HG02938 (cell line): Measurements from ENCODE around the gene EXO1.
A peak's percentile ranks its signal among the peaks of the same experiment; 100 is the strongest.

Experiments
- ATAC-seq: cut with Tn5 transposase; IDR thresholded peaks from one replicate; pipeline ENCODE4 v1.9.1; 2021; ENCODE audit warnings: mild to moderate bottlenecking, moderate library complexity; ENCODE audit not compliant: unreplicated experiment

Gene EXO1

DNA sequence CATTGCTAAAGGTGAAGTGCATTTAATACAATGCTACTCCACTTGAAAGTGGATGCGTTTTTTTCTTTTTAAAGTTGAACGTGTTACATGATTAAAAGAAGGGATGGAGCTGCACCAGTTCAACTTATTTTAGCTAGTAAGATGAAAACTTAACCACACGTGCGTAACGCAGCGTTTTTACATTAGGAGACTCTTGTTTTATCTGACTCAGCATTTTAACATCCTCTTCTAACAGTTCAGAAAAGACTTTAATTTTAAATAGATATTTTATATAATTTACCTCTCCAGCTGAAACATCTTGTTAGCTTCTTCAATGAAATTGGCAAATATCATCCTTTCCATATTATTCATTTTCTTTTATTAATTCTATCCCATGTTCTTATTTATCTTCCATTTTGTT is 33.4 kb downstream of the EXO1 start:
- no peak for ATAC-seq

DNA sequence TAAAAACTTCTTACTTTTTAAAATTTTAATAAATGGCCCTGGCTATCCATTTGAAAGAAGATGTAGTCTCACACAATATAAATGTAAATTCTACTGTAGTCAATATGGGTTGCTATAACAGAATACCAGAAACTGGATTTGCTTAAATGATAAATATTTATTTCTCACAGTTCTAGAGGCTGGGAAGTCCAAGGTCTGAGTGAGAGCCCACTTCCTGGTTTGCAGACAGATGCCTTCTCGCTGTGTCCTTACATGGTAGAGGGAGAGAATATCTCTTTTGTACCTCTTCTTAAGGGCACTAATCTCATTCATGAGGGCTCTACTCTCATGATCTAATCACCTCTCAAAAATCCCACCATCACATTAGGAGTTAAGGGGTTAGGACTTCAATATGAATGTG is 35.2 kb downstream of the EXO1 start:
- ATAC-seq: no peak

DNA sequence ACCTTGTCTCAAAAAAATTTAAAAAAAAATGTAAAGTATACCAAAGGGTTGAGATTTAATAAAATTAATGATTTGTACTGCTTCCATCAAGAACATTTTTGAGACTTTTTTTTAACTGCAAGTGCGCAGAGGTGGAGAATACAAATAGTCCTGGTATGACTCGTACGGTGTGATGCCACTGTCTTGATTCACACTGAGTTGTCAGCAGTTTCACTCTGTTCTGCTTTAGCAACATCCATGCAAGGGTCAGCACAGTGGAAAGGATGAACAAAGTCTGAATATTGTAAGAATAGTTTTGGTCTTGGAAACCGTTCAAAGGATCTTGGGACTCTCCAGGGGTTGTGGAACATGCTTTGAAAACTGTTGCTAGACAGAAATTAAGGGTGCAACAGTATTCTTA is 40.2 kb downstream of the EXO1 start:
- ATAC-seq: no peak

DNA sequence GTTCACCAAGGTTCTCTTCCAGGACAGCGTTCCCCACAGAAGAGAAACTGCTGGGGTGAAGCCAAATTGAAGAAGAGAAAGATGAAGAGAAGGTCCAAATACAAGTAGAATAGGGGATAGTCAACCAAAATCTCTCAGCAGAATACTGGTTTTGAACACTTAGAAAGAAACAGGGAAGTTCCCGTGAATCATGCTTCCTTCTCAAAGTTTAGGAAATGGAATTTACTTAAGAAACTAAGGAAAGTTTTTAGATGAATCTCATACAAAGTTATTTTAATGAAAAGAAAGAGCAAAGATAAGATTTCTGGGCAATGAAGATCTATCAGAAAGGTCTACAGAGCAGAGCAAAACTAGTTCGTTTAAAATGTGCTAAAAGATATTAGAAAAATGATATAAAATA is 43.3 kb downstream of the EXO1 start:
- no peak for ATAC-seq

DNA sequence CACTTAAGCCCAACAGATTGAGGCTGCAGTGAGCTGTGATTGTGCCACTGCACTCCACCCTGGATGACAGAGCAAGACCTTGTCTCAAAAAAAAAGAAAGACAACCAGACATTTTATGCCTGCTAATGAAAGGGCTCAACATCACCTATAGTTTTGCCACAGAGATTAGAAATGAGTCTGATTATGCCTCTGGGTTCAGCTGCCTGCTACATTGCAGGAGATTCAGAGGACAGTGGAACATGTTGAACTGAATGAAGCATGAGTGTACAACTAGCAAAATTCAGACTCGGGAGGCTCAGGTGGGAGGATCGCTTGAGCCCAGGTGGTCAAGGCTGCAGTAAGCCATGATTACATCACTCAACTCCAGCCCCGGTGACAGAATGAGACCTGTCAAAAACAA is 46.0 kb downstream of the EXO1 start:
- ATAC-seq: no peak

DNA sequence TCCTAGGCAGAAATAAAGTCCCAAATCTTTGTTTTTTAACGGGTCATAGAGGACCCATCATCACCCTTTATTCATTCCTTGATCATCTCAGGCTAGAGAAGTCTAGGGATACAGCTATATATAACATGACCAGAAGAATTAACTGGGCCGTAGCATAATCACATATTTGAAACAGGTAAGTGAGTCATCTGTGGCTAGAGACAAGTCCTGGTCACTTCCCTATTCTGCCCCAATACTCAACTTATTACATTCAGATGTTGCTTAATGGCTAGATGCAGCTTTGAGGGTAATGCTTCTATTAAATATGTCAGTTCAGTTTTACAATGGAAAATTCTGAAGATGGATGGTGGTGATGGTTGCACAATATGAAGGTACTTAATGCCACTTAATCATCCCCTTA is 47.0 kb downstream of the EXO1 start:
- ATAC-seq: peak; percentile 84

DNA sequence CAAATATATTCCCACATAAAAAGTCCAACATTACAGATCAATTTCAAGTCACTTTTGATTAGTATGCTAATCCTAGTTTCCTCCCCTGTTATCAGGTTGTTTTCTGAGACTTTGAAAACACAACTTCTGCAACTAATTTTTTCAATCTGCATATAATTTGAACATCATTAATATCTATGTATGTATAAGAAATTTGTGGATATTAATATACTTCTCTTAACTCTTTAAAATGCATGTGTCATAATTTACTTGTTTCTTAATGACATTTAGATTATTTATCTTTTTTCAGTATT is 48.6 kb downstream of the EXO1 start:
- no peak for ATAC-seq

DNA sequence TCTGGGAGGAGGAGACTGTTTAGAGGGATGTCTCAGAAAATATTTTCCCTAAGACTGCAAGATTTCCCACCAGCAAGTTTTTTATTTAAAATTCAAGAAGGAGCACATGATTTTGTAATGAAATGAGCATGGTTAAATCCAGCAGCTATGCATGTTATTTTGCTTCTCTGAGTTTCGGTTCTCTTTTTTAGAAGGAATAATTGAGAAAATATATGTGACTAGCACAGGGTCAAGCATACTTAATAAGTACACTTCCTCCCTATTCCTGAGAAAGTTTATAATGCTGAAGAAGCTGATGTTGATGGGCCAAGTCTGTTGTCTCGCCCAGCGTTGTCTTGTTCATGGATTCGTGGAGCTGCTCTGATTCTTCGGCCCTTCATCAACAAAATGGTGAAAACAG is 51.2 kb downstream of the EXO1 start:
- ATAC-seq: no peak

DNA sequence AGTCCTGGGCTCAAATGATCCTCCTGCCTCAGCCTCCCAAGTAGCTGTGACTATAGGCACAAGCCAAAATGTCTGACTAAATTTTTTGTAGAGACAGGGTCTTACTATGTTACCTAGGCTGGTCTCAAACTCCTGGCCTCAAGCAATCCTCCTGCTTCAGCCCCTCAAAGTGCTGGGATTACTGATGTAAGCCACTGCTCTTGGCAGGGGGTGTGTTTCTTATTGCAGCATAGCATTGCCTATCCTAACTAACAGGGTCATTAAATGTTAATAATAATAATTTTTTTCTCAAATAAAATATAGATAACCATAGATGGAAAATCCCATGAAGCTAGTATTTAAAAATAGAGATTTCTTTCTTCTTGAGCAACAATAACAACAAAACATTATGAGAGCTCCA is 52.4 kb downstream of the EXO1 start:
- ATAC-seq: no peak

DNA sequence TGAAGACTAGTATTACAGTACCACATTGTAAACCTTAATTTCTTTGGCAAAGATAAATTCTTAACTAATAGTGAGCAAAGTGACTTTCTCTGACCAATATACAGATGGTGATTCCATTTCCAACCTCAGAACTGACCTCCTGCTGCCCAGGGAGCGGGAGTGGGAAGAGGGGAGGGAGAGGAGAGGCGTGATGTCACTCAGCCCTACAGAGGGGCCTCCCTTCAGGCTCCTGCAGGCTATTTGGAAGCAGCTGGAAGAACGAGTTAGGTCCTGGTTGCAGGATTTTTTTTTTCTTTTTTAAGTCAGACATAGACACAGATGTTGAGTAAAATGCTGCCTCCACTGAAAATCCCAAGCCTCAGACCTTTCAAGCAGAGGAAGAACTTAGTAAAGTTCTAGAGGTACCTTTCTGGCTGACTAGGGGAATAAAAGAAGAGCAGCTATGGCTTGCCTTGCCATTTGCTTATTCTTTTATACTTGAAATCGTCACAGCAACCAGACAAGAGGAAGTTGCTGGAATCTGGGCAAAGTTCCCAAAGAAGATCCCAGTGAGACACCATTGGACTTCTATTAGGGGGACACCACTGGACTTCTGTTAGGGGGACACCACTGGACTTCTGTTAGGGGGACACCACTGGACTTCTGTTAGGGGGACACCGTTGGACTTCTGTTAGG is 54.5 kb downstream of the EXO1 start:
- no peak for ATAC-seq

DNA sequence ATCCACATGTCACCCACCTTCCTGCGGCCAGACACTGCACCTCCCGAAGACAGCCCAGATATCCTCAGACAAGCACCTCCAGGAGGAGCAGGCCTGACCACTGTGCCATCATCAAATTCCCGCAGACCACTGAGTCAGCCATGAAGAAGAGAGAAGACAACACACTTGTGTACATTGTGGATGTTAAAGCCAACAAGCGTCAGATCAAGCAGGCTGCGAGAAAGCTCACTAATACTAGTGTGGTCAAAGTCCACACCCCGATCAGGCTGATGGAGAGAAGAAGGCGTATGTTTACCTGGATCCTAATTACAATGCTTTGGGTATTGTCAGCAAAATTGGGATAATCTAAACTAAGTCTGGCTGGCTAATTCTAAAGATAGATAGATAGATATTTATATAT is 68.2 kb downstream of the EXO1 start:
- no peak for ATAC-seq

DNA sequence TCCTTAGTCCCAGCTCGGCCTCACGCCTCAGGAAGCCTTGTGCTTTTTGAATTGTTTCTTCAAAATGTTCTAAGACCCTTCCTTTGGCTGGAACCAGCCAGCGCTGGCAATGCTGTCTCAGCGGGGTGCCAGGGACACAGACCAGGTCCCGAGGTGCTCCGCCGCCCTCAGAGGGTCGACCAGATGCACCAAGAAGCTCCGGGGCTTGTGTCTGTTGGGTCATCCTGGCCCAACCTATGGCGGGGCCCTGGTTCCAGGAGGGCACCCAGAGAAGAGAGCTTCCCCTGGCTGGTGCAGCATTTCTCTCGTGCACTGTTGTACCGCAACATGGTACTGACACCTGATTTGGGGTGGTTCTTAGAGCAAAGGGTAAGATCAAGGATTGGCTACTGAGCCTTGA is 69.5 kb downstream of the EXO1 start:
- ATAC-seq: no peak

DNA sequence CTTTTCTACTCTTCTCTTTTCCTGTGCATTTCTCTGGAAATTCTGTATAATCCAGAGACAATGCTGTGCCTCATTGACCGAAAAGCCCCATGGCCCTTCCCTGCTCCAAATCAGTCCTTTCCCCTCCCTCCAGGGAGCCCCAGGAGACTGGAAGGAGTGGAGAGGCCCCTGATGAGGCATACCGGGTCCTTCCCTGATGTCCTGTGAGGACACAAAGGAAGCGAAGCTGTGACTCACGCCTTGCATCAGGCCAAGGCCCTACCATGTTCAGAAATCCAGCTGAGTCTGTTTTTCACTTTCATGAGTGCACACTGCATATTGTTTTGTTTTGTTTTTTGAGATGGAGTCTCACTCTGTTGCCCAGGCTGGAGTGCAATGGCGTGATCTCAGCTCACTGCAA is 70.9 kb downstream of the EXO1 start:
- no peak for ATAC-seq

DNA sequence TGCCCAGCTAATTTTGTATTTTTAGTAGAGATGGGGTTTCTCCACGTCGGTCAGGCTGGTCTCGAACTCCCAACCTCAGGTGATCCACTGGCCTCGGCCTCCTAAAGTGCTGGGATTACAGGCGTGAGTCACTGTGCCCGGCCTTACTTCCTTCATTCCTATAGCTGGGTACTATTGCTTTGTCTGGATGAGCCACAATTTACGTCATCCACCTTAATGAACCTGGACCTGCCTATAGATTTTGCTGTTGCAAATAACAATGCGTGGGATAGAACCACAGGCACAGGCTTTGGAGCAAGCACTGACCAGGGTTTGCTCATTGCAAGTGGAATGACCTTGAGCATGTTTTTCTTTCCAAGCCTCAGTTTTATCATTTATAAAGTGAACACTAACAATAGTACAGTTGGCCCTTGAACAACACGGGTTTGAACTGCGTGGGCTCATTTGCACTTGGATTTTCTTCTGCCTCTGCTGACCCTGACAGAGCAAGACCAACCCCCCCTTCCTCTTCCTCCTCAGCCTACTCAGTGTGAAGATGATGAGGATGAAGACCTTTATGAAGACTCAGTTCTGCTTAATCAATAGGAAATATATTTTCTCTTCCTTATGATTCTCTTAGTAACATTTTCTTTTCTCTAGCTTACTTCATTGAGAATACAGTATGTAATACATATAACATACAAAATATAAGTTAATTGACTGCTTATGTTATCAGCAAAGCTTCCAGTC is 76.2 kb downstream of the EXO1 start:
- no peak for ATAC-seq

DNA sequence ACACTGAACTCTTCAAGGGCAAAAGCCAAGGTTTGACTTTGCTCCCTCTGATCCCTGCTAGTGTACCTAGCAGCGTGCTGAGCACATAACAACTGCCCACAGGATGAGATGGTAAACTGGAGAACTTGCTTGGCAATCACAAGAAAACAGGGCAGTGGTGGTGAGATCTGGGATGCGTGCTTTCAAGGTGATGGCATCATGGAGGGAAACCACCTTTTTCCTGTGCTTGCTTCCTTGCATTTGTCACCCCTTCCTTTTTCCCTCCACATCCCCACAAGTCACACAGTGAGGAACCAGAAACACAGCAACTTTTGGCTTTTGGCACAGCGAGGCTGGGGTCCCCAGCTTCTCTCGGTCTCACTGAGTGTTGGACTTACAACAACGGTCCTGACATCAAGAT is 78.1 kb downstream of the EXO1 start:
- no peak for ATAC-seq

DNA sequence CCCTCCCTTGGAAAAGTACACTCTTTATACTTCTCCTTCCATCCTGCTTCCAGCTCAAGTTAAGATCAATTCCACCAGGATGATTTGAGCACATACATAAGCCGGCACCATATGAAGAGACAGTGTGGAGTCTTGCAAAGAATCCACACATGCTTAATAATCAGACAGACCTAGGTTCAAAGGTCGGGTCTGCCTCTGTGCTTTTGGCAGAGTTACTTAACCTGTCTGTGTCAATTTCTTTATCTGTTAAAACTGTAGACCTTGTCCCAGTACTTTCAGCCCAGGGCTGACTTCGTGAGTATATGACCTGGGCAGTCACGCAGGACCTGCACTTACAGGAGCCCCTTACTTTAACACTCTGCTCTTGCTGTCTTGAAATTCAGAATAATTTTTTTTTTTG is 79.3 kb downstream of the EXO1 start:
- ATAC-seq: no peak

DNA sequence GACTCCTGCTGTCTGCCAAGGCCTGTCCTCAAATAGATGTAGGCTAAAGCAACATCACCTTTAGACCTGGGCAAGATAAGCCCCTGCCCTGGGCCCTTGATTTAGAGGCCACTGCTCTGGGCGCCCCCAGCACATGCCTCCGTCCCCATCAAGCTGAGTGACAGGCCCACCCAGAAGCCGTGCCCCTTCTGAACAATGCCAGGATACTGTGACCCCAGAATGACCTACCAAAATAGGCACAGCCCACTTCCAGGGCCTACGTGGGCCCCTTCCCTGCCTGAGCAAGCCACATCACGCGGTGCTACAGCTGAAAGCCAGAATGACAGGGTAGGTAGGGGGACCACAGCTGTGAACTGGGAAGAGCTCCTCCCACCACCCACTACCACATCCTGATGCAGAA is 84.8 kb downstream of the EXO1 start:
- no peak for ATAC-seq

DNA sequence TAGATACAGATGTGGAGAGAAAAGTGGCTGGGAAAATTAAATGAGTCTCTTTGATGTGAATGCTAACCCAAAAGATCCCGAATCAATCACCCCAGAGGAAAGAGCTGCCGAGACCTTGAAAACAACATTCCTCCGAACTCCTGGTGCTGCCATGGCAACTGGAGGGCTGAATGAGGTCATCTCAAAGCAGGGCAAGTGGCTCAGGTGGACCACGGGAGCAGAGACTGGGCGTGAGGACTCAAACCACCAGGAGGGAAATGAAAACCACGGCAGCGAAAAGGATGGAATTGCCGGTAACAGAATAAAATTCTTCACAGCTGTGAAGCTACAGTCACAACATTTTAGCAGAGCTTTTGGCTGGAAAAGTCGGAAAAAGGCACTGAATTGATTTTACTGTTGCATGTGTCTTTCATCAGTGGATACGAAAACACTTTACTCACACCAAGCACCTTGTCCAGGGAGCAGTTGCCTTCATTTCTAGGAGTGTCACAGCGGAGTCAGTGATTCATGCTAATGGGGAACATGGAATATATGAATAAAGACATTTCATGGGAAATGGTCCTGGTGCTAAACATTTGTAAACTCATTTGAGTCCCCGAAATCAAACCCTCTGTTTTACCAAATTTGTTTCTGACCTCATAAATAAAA is 86.3 kb downstream of the EXO1 start:
- ATAC-seq: no peak

DNA sequence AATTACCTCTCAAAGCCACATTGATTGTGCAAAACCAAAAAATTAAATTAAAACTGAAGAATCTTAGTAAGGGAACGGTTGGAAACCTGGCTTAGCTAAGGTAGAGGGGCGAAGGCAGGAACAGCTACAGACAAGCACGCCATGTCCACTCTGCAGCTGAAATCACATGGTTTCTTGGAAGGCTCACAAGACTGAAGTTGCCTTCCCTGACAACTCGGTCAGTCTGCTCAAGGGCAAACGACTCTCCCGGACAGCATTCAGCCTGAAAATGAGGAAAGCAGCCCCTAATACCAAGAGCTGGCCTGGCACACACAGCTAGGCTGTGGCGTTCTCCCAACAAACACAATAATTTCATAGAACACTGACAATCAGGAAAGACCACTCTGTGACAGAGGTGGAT is 86.9 kb downstream of the EXO1 start:
- ATAC-seq: no peak
